ENCODE results near the gene ISLR. TPM values are rescaled to one million over a fixed set of nuclear protein-coding genes. Genes with fewer than 3 reads are reported as not detected.
"Not testable (repeated sequence)": the region's sequence is repeated elsewhere in the genome, so short reads cannot be mapped to it uniquely, and the experiment has no call there.

ISLR gene
- total RNA-seq, 1 donor from 2014 or later = 85.6 TPM

DNA sequence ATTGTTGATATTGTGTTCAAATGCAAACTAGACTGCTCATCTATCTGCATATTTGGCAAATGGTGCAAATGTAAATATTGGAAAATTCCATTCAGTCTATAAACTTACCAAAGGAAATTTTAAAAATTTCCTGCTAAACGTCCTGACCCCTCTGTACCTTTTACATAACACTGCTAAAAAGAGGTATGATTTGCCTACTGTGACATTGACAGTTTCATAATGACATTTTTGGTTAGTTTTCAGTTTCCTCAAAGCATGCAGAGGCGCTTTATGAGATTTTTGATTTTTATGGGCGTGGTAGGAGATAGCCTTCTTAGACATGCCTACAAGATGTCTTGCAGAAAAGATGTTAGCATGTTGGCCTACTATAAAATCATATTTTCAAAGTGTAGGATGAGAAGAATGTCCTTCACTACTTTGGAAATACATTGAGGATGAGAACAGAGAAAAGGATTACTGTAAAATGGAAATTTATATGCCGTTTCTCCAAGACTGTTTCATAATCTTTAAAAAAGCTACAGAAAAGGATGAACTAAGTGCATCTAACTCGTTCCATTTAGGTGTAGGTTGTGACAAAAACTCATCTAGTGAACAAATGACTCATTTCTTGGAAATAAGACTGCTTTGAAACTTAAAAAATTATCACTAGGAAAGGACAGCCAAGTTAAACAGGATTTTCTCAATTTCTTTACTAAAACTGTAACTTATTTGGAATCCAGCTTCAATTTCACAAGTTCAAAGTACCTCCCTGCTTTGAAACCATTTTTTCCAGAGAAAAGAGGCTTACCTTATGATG is 14.5 kb upstream of the ISLR start:
- Histone ChIP-seq H3K9me3 (ENCODE audit: control insufficient read depth in 3 of 3, low read length in 3 of 3) (no peaks in the 10 kb centered on the region), H3K4me3 (ENCODE audit: low read length in 3 of 3) (no peak overlapping the region), H3K9ac (ENCODE audit: low read depth in 1 of 3, low read length in 3 of 3) (no peak overlapping the region), H3K27ac (ENCODE audit: low read depth, low read length) (no peak overlapping the region), H3K27me3 (ENCODE audit: control insufficient read depth in 3 of 3, insufficient read depth in 3 of 3, low read length in 3 of 3) (peaks cover 0 to 3% (median 0%) of the 10 kb centered on the region in 3 donors), H3K36me3 (ENCODE audit: control insufficient read depth in 3 of 3, insufficient read depth in 3 of 3, low read length in 3 of 3) (no peaks in the 10 kb centered on the region), H3K4me1 (ENCODE audit: control insufficient read depth in 3 of 3, insufficient read depth in 3 of 3, low read length in 3 of 3) (peaks cover 4 to 15% (median 12%) of the 10 kb centered on the region in 3 donors)

DNA sequence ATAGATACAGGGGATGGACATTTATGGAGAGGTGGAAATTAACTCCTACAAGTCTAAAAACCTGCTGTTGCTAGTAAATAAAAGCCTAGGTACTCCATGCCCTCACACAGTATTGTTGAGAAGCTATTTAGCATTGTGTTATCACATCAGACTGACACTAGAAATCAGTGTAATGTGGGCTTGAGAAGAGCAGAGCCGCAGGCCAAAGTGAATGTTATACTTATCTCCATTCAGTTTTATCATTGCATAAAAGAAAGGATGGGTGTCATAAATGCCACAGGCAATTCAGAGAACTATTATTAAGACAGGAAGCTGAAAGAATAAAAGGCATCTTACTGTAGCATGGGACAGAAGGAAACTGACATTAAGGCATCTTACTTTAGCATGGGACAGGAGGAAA is 13.7 kb upstream of the ISLR start:
- H3K9me3 ChIP-seq (ENCODE audit: control insufficient read depth in 3 of 3, low read length in 3 of 3) = no peaks in the 10 kb centered on the region
- peaks cover 4 to 15% (median 12%) of the 10 kb centered on the region in 3 donors for H3K4me1 ChIP-seq (ENCODE audit: control insufficient read depth in 3 of 3, insufficient read depth in 3 of 3, low read length in 3 of 3)
- H3K27ac ChIP-seq (ENCODE audit: low read depth, low read length) = no peak overlapping the region
- no peak overlapping the region for H3K9ac ChIP-seq (ENCODE audit: low read depth in 1 of 3, low read length in 3 of 3)
- H3K36me3 ChIP-seq (ENCODE audit: control insufficient read depth in 3 of 3, insufficient read depth in 3 of 3, low read length in 3 of 3) = no peaks in the 10 kb centered on the region
- no peak overlapping the region for H3K4me3 ChIP-seq (ENCODE audit: low read length in 3 of 3)
- peaks cover 0 to 3% (median 0%) of the 10 kb centered on the region in 3 donors for H3K27me3 ChIP-seq (ENCODE audit: control insufficient read depth in 3 of 3, insufficient read depth in 3 of 3, low read length in 3 of 3)

DNA sequence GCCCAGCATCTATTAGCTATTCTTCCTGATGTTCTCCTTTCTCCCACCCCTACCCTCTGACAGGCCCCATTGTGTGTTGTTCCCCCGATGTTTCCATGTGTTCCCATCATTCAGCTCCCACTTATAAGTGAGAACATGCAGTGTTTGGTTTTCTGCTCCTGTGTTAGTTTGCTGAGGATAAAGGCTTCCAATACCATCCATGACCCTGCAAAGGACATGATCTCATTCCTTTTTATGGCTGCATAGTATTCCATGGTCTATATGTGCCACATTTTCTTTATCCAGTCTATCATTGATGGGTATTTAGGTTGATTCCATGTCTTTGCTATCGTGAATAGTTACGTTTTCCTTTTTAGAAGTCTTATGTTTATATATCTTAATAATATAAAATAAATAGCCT is 13.1 kb upstream of the ISLR start:
- H3K9me3 ChIP-seq (ENCODE audit: control insufficient read depth in 3 of 3, low read length in 3 of 3); H3K27ac ChIP-seq (ENCODE audit: low read depth, low read length); H3K36me3 ChIP-seq (ENCODE audit: control insufficient read depth in 3 of 3, insufficient read depth in 3 of 3, low read length in 3 of 3); H3K9ac ChIP-seq (ENCODE audit: low read depth in 1 of 3, low read length in 3 of 3); H3K27me3 ChIP-seq (ENCODE audit: control insufficient read depth in 3 of 3, insufficient read depth in 3 of 3, low read length in 3 of 3); H3K4me3 ChIP-seq (ENCODE audit: low read length in 3 of 3): not testable (repeated sequence)
- H3K4me1 ChIP-seq (ENCODE audit: control insufficient read depth in 3 of 3, insufficient read depth in 3 of 3, low read length in 3 of 3) = peaks cover 4 to 15% (median 12%) of the 10 kb centered on the region in 3 donors

DNA sequence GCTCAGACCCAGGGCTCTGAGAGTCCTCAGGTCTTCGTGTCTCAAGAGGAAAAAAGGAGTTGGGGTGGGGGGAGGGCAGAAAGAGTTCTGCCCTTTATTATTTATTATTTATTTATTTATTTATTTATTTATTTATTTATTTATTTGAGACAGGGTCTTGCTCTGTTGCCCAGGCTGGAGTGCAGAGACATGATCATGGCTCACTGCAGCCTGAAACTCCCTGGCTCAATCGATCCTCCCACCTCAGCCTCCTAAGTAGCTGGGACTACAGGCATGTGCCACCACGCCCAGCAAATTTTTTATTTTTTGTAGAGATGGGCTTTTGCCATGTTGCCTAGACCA is 11.3 kb upstream of the ISLR start:
- H3K36me3 ChIP-seq (ENCODE audit: control insufficient read depth in 3 of 3, insufficient read depth in 3 of 3, low read length in 3 of 3); H3K9me3 ChIP-seq (ENCODE audit: control insufficient read depth in 3 of 3, low read length in 3 of 3); H3K4me1 ChIP-seq (ENCODE audit: control insufficient read depth in 3 of 3, insufficient read depth in 3 of 3, low read length in 3 of 3); H3K9ac ChIP-seq (ENCODE audit: low read depth in 1 of 3, low read length in 3 of 3); H3K4me3 ChIP-seq (ENCODE audit: low read length in 3 of 3); H3K27me3 ChIP-seq (ENCODE audit: control insufficient read depth in 3 of 3, insufficient read depth in 3 of 3, low read length in 3 of 3); H3K27ac ChIP-seq (ENCODE audit: low read depth, low read length): not testable (repeated sequence)

DNA sequence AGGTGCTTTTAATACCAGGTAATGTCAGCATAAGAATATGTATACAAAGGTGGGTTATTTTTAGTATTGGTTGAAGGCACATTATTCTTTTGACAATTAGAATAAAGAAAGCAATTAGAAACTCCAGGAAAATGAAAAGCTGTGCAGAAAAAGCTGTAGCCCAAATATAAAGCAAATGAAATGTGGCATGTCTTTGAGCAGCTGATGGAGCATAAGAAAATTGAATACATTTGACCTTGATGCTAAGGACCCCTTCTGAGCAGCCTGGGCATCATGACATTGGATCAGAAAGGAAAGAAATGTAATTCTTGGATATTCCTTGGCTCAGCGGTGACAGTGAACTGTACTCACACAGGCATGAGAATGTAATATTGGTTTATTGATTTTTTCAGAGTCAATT is 8.0 kb upstream of the ISLR start:
- H3K9me3 ChIP-seq (ENCODE audit: control insufficient read depth in 3 of 3, low read length in 3 of 3) = no peaks in the 10 kb centered on the region
- H3K36me3 ChIP-seq (ENCODE audit: control insufficient read depth in 3 of 3, insufficient read depth in 3 of 3, low read length in 3 of 3) = no peaks in the 10 kb centered on the region
- H3K4me1 ChIP-seq (ENCODE audit: control insufficient read depth in 3 of 3, insufficient read depth in 3 of 3, low read length in 3 of 3) = peaks cover 5 to 14% (median 5%) of the 10 kb centered on the region in 3 donors
- no peak overlapping the region for H3K4me3 ChIP-seq (ENCODE audit: low read length in 3 of 3)
- no peak overlapping the region for H3K27ac ChIP-seq (ENCODE audit: low read depth, low read length)
- peaks cover 0 to 3% (median 0%) of the 10 kb centered on the region in 3 donors for H3K27me3 ChIP-seq (ENCODE audit: control insufficient read depth in 3 of 3, insufficient read depth in 3 of 3, low read length in 3 of 3)
- H3K9ac ChIP-seq (ENCODE audit: low read depth in 1 of 3, low read length in 3 of 3) = no peak overlapping the region

DNA sequence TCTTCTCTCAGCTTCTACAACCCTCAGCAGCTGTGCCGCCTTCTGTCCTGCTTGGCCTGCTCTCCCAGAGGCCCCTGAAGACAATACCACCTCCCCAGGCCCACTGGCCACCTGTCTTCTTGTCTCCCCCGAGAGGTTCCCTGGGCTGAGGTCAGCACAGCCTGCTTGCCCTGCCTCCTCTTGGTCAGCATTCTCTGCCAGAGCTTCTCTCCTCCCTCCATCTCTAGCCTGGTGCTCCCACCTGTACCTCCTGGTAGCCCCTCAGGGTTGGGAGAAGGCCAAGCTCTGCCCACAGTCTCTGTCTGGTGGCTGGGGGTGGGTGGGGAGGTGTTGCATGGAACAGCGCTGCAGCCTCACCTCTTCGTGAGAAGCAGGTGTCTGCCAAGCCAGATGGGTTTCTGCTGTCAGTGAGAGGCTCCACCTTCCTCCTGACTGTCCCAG is 5.6 kb upstream of the ISLR start:
- Histone ChIP-seq H3K27ac (ENCODE audit: low read depth, low read length) (no peak overlapping the region), H3K4me1 (ENCODE audit: control insufficient read depth in 3 of 3, insufficient read depth in 3 of 3, low read length in 3 of 3) (peaks cover 13 to 25% (median 16%) of the 10 kb centered on the region in 3 donors), H3K36me3 (ENCODE audit: control insufficient read depth in 3 of 3, insufficient read depth in 3 of 3, low read length in 3 of 3) (no peaks in the 10 kb centered on the region), H3K4me3 (ENCODE audit: low read length in 3 of 3) (no peak overlapping the region), H3K27me3 (ENCODE audit: control insufficient read depth in 3 of 3, insufficient read depth in 3 of 3, low read length in 3 of 3) (peaks cover 0 to 3% (median 0%) of the 10 kb centered on the region in 3 donors), H3K9ac (ENCODE audit: low read depth in 1 of 3, low read length in 3 of 3) (no peak overlapping the region), H3K9me3 (ENCODE audit: control insufficient read depth in 3 of 3, low read length in 3 of 3) (no peaks in the 10 kb centered on the region)

DNA sequence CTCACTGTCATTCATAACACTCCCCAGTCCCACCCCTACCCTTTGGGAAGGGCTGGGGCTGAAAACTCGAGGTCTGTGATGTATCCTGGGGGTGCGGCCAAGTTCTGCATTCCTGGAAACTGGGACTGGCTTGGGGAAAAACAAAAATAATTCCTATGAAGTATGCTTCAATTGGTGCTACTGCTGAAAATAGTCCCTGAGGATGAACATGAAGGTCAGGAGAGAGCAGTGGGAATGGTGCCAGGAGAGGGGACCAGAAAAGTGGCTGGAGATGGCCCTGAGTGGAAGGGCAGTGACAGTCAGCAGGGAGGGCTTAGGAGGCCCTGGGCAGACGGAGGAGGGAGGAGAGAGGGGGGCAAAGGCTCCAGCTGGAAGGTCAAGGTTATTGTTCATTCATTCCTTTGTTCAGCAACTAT is 4.8 kb upstream of the ISLR start:
- H3K9ac ChIP-seq (ENCODE audit: low read depth in 1 of 3, low read length in 3 of 3) = no peak overlapping the region
- no peak overlapping the region for H3K4me3 ChIP-seq (ENCODE audit: low read length in 3 of 3)
- peaks cover 17 to 31% (median 17%) of the 10 kb centered on the region in 3 donors for H3K4me1 ChIP-seq (ENCODE audit: control insufficient read depth in 3 of 3, insufficient read depth in 3 of 3, low read length in 3 of 3)
- H3K27me3 ChIP-seq (ENCODE audit: control insufficient read depth in 3 of 3, insufficient read depth in 3 of 3, low read length in 3 of 3) = peaks cover 0 to 1% (median 0%) of the 10 kb centered on the region in 3 donors
- no peaks in the 10 kb centered on the region for H3K36me3 ChIP-seq (ENCODE audit: control insufficient read depth in 3 of 3, insufficient read depth in 3 of 3, low read length in 3 of 3)
- no peak overlapping the region for H3K27ac ChIP-seq (ENCODE audit: low read depth, low read length)
- H3K9me3 ChIP-seq (ENCODE audit: control insufficient read depth in 3 of 3, low read length in 3 of 3) = no peaks in the 10 kb centered on the region

DNA sequence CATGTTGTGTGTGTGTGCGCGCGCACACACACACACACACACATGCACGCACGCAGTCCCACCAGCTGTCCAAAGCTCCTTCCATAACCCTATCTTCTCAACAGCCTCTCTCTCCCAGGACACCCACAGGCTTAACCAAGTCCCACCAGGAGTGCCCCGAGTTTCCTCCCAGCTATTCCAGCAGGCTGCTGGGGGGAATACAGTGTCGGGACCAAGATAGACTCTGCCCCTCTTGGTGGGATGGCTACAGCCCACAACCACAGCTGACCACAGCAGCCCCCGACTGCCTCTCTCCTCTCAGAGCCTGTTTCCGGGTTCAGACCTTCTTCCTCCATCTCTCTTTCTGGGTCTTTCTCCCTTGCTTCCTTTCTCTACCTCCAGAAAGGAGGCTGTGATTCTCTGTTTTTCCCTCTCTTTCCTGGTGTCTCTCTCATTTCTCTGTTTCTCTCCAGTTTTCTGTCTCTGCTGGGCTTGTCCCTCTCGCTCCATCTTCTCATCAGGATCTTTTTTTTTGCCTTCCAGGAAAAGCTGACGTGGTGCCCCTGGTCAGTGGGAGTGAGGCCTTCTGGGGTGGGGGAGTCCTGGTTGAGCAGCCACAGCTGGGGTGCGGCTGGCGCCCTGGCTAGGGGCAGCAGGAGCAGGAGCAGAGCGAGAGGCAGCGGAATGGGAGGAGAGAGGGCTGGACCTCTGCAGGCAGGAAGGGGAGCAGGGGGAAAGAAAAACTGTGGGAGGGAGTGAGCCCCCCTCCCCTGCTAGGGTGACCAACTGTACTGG is 3.3 kb upstream of the ISLR start:
- Histone ChIP-seq H3K36me3 (ENCODE audit: control insufficient read depth in 3 of 3, insufficient read depth in 3 of 3, low read length in 3 of 3) (peaks cover 0 to 2% (median 0%) of the 10 kb centered on the region in 3 donors), H3K27me3 (ENCODE audit: control insufficient read depth in 3 of 3, insufficient read depth in 3 of 3, low read length in 3 of 3) (no peaks in the 10 kb centered on the region), H3K27ac (ENCODE audit: low read depth, low read length) (no peak overlapping the region), H3K9me3 (ENCODE audit: control insufficient read depth in 3 of 3, low read length in 3 of 3) (no peaks in the 10 kb centered on the region), H3K4me1 (ENCODE audit: control insufficient read depth in 3 of 3, insufficient read depth in 3 of 3, low read length in 3 of 3) (peaks cover 21 to 39% (median 24%) of the 10 kb centered on the region in 3 donors), H3K9ac (ENCODE audit: low read depth in 1 of 3, low read length in 3 of 3) (no peak overlapping the region), H3K4me3 (ENCODE audit: low read length in 3 of 3) (no peak overlapping the region)

DNA sequence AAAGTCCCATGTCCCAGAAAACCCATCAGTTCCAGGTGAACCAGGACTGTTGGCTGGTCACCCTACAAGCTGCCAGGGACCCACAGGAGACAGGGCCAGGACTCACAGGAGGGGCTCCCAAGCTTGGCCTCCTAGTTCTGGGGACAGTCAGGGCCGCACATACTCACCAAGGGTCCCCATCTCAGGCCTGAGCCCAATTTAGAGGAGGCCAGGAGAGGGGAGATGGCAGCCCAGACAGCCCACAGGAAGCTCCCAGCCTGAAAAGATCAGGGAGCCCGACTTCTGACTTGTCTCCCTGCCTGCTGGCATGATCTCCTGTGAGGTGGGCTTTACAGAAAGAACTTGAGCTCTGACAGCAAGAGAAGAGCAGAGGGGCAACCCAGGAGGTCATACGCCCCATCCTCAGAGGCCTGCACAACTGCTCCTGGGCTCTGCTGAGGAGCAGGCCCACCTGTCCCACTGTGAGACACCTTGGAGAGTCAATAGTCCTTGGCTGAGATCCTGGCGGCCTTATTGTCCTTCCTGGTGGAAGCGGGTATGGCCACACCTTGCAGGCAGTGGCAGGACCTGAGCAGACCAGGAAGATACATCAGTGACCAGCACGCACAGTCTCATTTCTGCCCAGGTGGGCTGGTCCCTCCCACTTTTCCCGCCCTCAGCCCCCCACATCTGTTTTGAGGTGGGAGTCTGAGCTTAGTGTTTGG is 2.5 kb upstream of the ISLR start:
- Histone ChIP-seq H3K27ac (ENCODE audit: low read depth, low read length) (no peak overlapping the region), H3K36me3 (ENCODE audit: control insufficient read depth in 3 of 3, insufficient read depth in 3 of 3, low read length in 3 of 3) (peaks cover 0 to 2% (median 0%) of the 10 kb centered on the region in 3 donors), H3K9me3 (ENCODE audit: control insufficient read depth in 3 of 3, low read length in 3 of 3) (no peaks in the 10 kb centered on the region), H3K4me3 (ENCODE audit: low read length in 3 of 3) (no peak overlapping the region), H3K4me1 (ENCODE audit: control insufficient read depth in 3 of 3, insufficient read depth in 3 of 3, low read length in 3 of 3) (peaks cover 27 to 41% (median 31%) of the 10 kb centered on the region in 3 donors), H3K27me3 (ENCODE audit: control insufficient read depth in 3 of 3, insufficient read depth in 3 of 3, low read length in 3 of 3) (no peaks in the 10 kb centered on the region), H3K9ac (ENCODE audit: low read depth in 1 of 3, low read length in 3 of 3) (no peak overlapping the region)
